Measurements from ENCODE around the gene NFKBIE. TPM values are rescaled to one million over a fixed set of nuclear protein-coding genes. Genes with fewer than 3 reads are reported as not detected.

Gene NFKBIE
- total RNA-seq, 3 donors from 2014 or later = 4.0 to 25.9 (median 14.4) TPM

GRCh38 chr6:44227148-44227793 is 38.1 kb downstream of the NFKBIE start:
- peak overlapping the region; percentile 7 to 43 (median 20) for H3K4me3 ChIP-seq
- DNase-seq (ENCODE audit: low spot score in 2 of 2) = no peak
- no peaks in the 10 kb centered on the region for H3K9me3 ChIP-seq
- peak overlapping the region; percentile 98 to 99 for H3K27ac ChIP-seq
- no peaks in the 10 kb centered on the region for H3K36me3 ChIP-seq
- no peaks in the 10 kb centered on the region for H3K27me3 ChIP-seq
- intact Hi-C loops (cut with DNase I; ENCODE audit: low total_unique reads) = no loop called here
- peaks cover 8 to 39% of the 10 kb centered on the region in 2 donors for H3K4me1 ChIP-seq
- TF ChIP-seq POLR2AphosphoS5 (IDR thresholded peaks at IDR 0.05) (no peak), POLR2A (IDR thresholded peaks at IDR 0.05) (no peak)
- TF ChIP-seq, protein P1, sequence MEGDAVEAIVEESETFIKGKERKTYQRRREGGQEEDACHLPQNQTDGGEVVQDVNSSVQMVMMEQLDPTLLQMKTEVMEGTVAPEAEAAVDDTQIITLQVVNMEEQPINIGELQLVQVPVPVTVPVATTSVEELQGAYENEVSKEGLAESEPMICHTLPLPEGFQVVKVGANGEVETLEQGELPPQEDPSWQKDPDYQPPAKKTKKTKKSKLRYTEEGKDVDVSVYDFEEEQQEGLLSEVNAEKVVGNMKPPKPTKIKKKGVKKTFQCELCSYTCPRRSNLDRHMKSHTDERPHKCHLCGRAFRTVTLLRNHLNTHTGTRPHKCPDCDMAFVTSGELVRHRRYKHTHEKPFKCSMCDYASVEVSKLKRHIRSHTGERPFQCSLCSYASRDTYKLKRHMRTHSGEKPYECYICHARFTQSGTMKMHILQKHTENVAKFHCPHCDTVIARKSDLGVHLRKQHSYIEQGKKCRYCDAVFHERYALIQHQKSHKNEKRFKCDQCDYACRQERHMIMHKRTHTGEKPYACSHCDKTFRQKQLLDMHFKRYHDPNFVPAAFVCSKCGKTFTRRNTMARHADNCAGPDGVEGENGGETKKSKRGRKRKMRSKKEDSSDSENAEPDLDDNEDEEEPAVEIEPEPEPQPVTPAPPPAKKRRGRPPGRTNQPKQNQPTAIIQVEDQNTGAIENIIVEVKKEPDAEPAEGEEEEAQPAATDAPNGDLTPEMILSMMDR (IDR thresholded peaks at IDR 0.05) = no peak

DNA sequence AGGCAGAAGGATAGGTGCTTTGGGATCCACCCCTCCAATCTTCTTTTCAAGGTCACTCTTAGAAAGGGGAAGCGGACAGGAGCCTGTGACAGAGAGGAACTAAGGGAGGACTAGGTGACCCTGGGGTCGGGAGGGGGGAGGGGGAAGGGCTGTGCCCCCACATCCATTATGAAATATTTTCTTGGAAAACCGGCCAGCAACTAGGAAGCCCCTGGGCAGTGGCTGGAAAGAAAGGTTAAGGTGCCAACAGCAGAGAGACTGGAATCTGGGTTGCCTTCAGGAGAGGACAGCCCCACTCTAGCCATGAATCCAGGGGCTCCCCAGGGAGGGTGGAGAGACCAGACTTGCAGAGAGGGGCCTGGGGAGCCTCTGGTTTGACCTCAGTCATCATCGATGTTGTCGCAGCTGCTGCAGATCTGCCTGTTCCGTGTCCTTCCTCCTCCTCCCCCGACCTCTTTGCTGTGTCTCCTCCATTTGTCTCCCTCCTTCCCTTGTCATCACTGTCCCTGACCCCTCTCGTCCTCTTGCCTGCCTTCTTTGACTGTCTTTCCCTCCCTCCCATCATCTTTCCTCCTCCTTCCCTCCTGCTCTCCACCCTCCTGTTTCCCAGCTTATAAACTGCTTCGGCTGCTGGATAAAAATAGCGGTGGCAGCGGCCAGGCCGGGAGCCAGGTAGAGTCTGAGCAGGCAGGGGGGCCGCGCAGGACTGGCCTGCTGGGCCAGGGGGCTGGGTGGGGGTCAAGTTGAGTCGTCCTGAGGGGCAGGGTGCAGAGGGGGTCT is 38.8 kb downstream of the NFKBIE start:
- Histone ChIP-seq H3K27me3 (no peaks in the 10 kb centered on the region), H3K27ac (peak overlapping the region; percentile 98 to 99), H3K4me3 (peak overlapping the region; percentile 7 to 43 (median 20)), H3K9me3 (no peaks in the 10 kb centered on the region), H3K4me1 (peaks cover 12 to 46% of the 10 kb centered on the region in 2 donors), H3K36me3 (no peaks in the 10 kb centered on the region)
- DNase-seq (ENCODE audit: low spot score in 2 of 2) = no peak
- intact Hi-C loops (cut with DNase I; ENCODE audit: low total_unique reads) = no loop called here
- no peak for TF ChIP-seq POLR2AphosphoS5 (IDR thresholded peaks at IDR 0.05)

- Histone ChIP-seq H3K36me3 (no peaks in the 10 kb centered on the region), H3K4me1 (peaks cover 14 to 50% of the 10 kb centered on the region in 2 donors), H3K27me3 (no peaks in the 10 kb centered on the region), H3K4me3 (peak overlapping the region in 1 of 3 donors; percentile 43), H3K27ac (peak overlapping the region; percentile 98 to 99), H3K9me3 (no peaks in the 10 kb centered on the region)
- TF ChIP-seq, protein P1 (IDR thresholded peaks at IDR 0.05) = no peak
- no peak for TF ChIP-seq POLR2AphosphoS5 (IDR thresholded peaks at IDR 0.05)
- TF ChIP-seq POLR2A (IDR thresholded peaks at IDR 0.05) = no peak
- intact Hi-C loops (cut with DNase I; ENCODE audit: low total_unique reads) = no loop called here
- no peak for DNase-seq (ENCODE audit: low spot score in 2 of 2)
Measured at GRCh38 chr6:44225579-44226325, 39.6 kb downstream of the NFKBIE start.

DNA sequence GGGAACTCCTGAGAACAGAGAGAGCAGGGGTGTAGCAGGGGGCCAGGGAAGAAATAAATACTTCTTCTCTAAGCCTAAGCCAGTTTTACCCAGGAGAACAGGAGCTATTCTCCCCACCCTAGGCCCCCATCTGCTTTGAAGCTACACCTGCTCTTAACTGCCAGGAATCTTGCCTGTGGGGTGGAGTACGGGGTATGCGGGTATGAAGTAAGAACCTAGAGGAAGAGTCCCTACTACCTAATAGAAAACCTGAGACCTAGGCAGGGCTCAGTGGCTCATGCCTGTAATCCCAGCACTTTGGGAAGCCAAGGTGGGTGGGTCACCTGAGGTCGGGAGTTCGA is 40.4 kb downstream of the NFKBIE start:
- H3K27ac ChIP-seq = peak overlapping the region; percentile 98 to 99
- no peaks in the 10 kb centered on the region for H3K27me3 ChIP-seq
- TF ChIP-seq POLR2A (IDR thresholded peaks at IDR 0.05) = no peak
- no peak for DNase-seq (ENCODE audit: low spot score in 2 of 2)
- H3K4me3 ChIP-seq = peak overlapping the region in 2 of 3 donors; percentile 75 to 81
- peaks cover 14 to 50% of the 10 kb centered on the region in 2 donors for H3K4me1 ChIP-seq
- intact Hi-C loops (cut with DNase I; ENCODE audit: low total_unique reads) = no loop called here
- H3K36me3 ChIP-seq = no peaks in the 10 kb centered on the region
- no peaks in the 10 kb centered on the region for H3K9me3 ChIP-seq

DNA sequence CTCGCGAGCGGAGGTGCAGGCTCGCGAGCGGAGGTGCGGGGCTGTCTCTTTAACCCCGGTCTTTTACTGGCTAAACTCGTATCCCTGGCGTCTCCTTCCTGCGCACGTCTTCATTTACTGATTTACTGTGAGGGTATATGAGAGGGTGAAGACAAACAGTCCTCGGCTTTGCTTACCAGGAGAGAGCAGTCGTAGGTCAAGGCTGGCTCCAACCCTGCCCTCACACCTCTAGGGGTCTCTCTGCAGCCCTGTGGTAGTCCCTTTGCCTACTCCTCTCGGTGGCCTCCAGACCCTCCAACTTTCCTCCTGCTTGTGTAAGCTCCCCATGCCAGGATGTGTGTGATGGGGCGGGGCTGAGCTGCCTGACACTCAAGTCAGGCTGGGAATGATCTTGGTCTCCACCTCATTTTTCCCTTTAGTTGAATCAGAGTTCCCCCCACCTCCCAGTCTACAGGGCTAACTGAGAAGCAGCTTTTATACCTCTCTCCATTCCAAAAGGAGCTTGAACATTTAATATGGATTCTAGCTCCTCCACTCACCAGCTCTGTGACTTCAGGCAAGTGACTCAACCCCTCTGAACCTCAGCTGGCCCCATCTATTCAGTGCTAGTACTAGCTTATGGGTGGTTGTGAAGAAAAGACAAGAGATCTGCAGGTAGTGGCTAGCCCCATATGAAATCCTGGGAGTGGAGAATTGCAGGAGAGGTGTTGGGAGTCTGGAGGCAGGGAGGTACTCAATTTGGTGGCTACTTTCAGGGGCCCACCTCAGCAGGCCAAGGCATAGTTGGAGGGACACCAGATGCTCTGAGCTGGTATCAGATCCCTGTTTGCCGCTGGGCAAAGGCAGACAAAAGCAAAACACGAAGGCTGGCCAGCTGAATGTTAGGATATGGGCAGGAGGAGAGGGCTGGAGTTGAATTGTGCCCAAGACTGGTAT is 41.1 kb downstream of the NFKBIE start:
- H3K4me3 ChIP-seq = peak overlapping the region; percentile 68 to 81 (median 75)
- peak overlapping the region; percentile 98 to 99 for H3K27ac ChIP-seq
- TF ChIP-seq POLR2A (IDR thresholded peaks at IDR 0.05) (no peak), POLR2AphosphoS5 (IDR thresholded peaks at IDR 0.05) (no peak)
- TF ChIP-seq, protein P1 (IDR thresholded peaks at IDR 0.05) = no peak
- peaks cover 14 to 54% of the 10 kb centered on the region in 2 donors for H3K4me1 ChIP-seq
- no peaks in the 10 kb centered on the region for H3K27me3 ChIP-seq
- intact Hi-C loops (cut with DNase I; ENCODE audit: low total_unique reads) = no loop called here
- DNase-seq (ENCODE audit: low spot score in 2 of 2) = no peak
- no peaks in the 10 kb centered on the region for H3K36me3 ChIP-seq
- H3K9me3 ChIP-seq = no peaks in the 10 kb centered on the region
